CD4-positive, alpha-beta T cell treated with Interleukin-6 for 4 hours (primary cell): ENCODE data around the gene CHRM2.
"Not testable (repeated sequence)": the region's sequence is repeated elsewhere in the genome, so short reads cannot be mapped to it uniquely, and the experiment has no call there.

Source experiments
- DNase-seq: peaks from one replicate; pipeline ENCODE4 v3.0.0-alpha.2; 2020; ENCODE audit warnings: mixed read lengths

The CHRM2 gene

GRCh38 chr7:136868496-136869000 is at the start of gene CHRM2:
Gene CHRM2 (plus strand): TSS chr7:136868652. CDS start chr7:137014866, 146,214 bp downstream.
- no peak for DNase-seq

GRCh38 chr7:136831398-136831797 is 37.1 kb upstream of the CHRM2 start:
- not testable (repeated sequence) for DNase-seq

GRCh38 chr7:136845899-136846465 is 22.5 kb upstream of the CHRM2 start:
- no peak for DNase-seq

GRCh38 chr7:136847858-136848257 is 20.6 kb upstream of the CHRM2 start:
- no peak for DNase-seq

GRCh38 chr7:136853654-136854053 is 14.8 kb upstream of the CHRM2 start:
- no peak for DNase-seq

- DNase-seq = no peak
These were observed 10.9 kb upstream of the CHRM2 start for GRCh38 chr7:136857573-136857972.

- no peak for DNase-seq
These were observed 8.6 kb upstream of the CHRM2 start for GRCh38 chr7:136859803-136860202.

GRCh38 chr7:136865236-136865635 is 3.2 kb upstream of the CHRM2 start:
- DNase-seq = no peak

GRCh38 chr7:136865777-136866176 is 2.7 kb upstream of the CHRM2 start:
- no peak for DNase-seq

GRCh38 chr7:136869001-136869961 is 829 bp downstream of the CHRM2 start:
- DNase-seq = no peak

- DNase-seq = no peak
These were observed 1.8 kb downstream of the CHRM2 start for GRCh38 chr7:136869991-136870865.

GRCh38 chr7:136870866-136871487 is 2.5 kb downstream of the CHRM2 start:
- no peak for DNase-seq

- DNase-seq = no peak
These were observed 6.1 kb downstream of the CHRM2 start for GRCh38 chr7:136874393-136875032.

GRCh38 chr7:136877509-136877908 is 9.1 kb downstream of the CHRM2 start:
- no peak for DNase-seq

- no peak for DNase-seq
These were observed 9.5 kb downstream of the CHRM2 start for GRCh38 chr7:136877990-136878389.

GRCh38 chr7:136878878-136879277 is 10.4 kb downstream of the CHRM2 start:
- DNase-seq = no peak

- no peak for DNase-seq
These were observed 14.6 kb downstream of the CHRM2 start for GRCh38 chr7:136883046-136883445.

GRCh38 chr7:136884492-136884891 is 16.0 kb downstream of the CHRM2 start:
- DNase-seq = no peak

GRCh38 chr7:136887317-136887716 is 18.9 kb downstream of the CHRM2 start:
- no peak for DNase-seq

- DNase-seq = no peak
These were observed 21.9 kb downstream of the CHRM2 start for GRCh38 chr7:136890399-136890798.

- no peak for DNase-seq
These were observed 23.4 kb downstream of the CHRM2 start for GRCh38 chr7:136891850-136892249.

- no peak for DNase-seq
These were observed 26.3 kb downstream of the CHRM2 start for GRCh38 chr7:136894789-136895188.
